Neural cell (in vitro differentiated cells): Measurements from ENCODE around the gene TBCEL. TPM values are rescaled to one million over a fixed set of nuclear protein-coding genes. Genes with fewer than 3 reads are reported as not detected.

ENCODE experiments used
- H2AFZ ChIP-seq: fragments of 200-600, 300-800 bp; sonication (generic), shearing (Covaris generic); 2 replicates; pipeline ENCODE4 v1.6.0; 2014; ENCODE audit warnings: low read depth, mild to moderate bottlenecking, antibody characterized with exemption, low read length, moderate library complexity
- H3F3A ChIP-seq: fragments of 200-600 bp; shearing (Covaris generic); 2 replicates; pipeline ENCODE4 v1.6.1; 2016; ENCODE audit warnings: mild to moderate bottlenecking, moderate library complexity, mixed read lengths, antibody characterized with exemption, low read length; ENCODE audit not compliant: insufficient read depth, poor library complexity, severe bottlenecking
- H3K27ac ChIP-seq: fragments of 200-600, 300-800 bp; sonication (generic), shearing (Covaris generic); 2 replicates; pipeline ENCODE4 v1.5.1; 2014; ENCODE audit warnings: mild to moderate bottlenecking, low read length, moderate library complexity
- H3K27me3 ChIP-seq: fragments of 300-800, 200-600 bp; sonication (generic), shearing (Covaris generic); 2 replicates; pipeline ENCODE4 v1.6.0; 2014; ENCODE audit warnings: mild to moderate bottlenecking, low read depth, low read length, moderate library complexity; ENCODE audit not compliant: insufficient read depth
- H3K36me3 ChIP-seq: fragments of 300-800, 200-600 bp; sonication (generic), shearing (Covaris generic); 2 replicates; pipeline ENCODE4 v1.5.1; 2014; ENCODE audit warnings: mild to moderate bottlenecking, antibody characterized with exemption, low read length, moderate library complexity; ENCODE audit not compliant: insufficient read depth
- H3K4me2 ChIP-seq: fragments of 300-800, 200-600 bp; sonication (generic), shearing (Covaris generic); 2 replicates; pipeline ENCODE4 v1.6.0; 2014; ENCODE audit warnings: mild to moderate bottlenecking, low read length
- H3K4me3 ChIP-seq: fragments of 300-800, 200-600 bp; sonication (generic), shearing (Covaris generic); 2 replicates; pipeline ENCODE4 v1.5.1; 2014; ENCODE audit warnings: mild to moderate bottlenecking, low read length, moderate library complexity
- H3K79me2 ChIP-seq: fragments of 200-600 bp; shearing (Covaris generic); replicated peaks from 2 replicates; pipeline ENCODE4 v1.6.0; 2014; ENCODE audit warnings: mild to moderate bottlenecking, low read length, moderate library complexity; ENCODE audit not compliant: insufficient read depth
- H3K9ac ChIP-seq: fragments of 300-800, 200-600 bp; sonication (generic), shearing (Covaris generic); 2 replicates; pipeline ENCODE4 v1.6.1; 2016; ENCODE audit warnings: mild to moderate bottlenecking, low read length, mixed read lengths
- H3K9me2 ChIP-seq: fragments of 200-600 bp; shearing (Covaris generic); 2 replicates; pipeline ENCODE4 v1.6.1; 2016; ENCODE audit warnings: mild to moderate bottlenecking, low read length, mixed read lengths; ENCODE audit not compliant: insufficient read depth
- H3K9me3 ChIP-seq: fragments of 200-600, 300-800 bp; sonication (generic), shearing (Covaris generic); 2 replicates; pipeline ENCODE4 v1.6.1; 2016; ENCODE audit warnings: mild to moderate bottlenecking, mixed run types, low read length, moderate library complexity, mixed read lengths
- H4K20me1 ChIP-seq: fragments of 200-600 bp; shearing (Covaris generic); 2 replicates; pipeline ENCODE4 v1.6.1; 2016; ENCODE audit warnings: mild to moderate bottlenecking, mixed run types; ENCODE audit not compliant: insufficient read depth
- EP300 ChIP-seq: fragments of 450-650 bp; conservative IDR thresholded peaks from 2 replicates; pipeline ENCODE4 v1.6.1; 2014; ENCODE audit warnings: antibody characterized with exemption, mild to moderate bottlenecking, moderate library complexity; ENCODE audit not compliant: poor library complexity, severe bottlenecking
- EZH2 ChIP-seq: fragments of 200-600, 300-800 bp; shearing (Covaris generic), sonication (generic); IDR thresholded peaks from 2 replicates; pipeline ENCODE4 v1.6.1; 2014; ENCODE audit warnings: antibody characterized with exemption, low read length, borderline replicate concordance, mild to moderate bottlenecking; ENCODE audit not compliant: insufficient read depth, poor library complexity, severe bottlenecking
- MXI1 ChIP-seq: fragments of 450-650 bp; conservative IDR thresholded peaks from 2 replicates; pipeline ENCODE4 v1.6.1; 2014; ENCODE audit warnings: antibody characterized with exemption, mild to moderate bottlenecking; ENCODE audit not compliant: poor library complexity, severe bottlenecking
- POLR2AphosphoS5 ChIP-seq: IDR thresholded peaks from 2 replicates; pipeline ENCODE4 v1.6.1; 2012
- RAD21 ChIP-seq: fragments of 450-650 bp; conservative IDR thresholded peaks from 2 replicates; pipeline ENCODE4 v1.6.1; 2014; ENCODE audit warnings: antibody characterized with exemption, mild to moderate bottlenecking, moderate library complexity
- SMC3 ChIP-seq: fragments of 450-650 bp; conservative IDR thresholded peaks from 2 replicates; pipeline ENCODE4 v1.6.1; 2014; ENCODE audit warnings: antibody characterized with exemption, mild to moderate bottlenecking, moderate library complexity; ENCODE audit not compliant: poor library complexity
- TAF1 ChIP-seq: IDR thresholded peaks from 2 replicates; pipeline ENCODE4 v1.6.1; 2012; ENCODE audit warnings: low read depth
- polyA plus RNA-seq: library from polyadenylated mRNA; depleted of rRNA; stranded (reverse); fragments of >200 nt; gene quantifications from 2 replicates; pipeline ENCODE4 v1.2.3, GENCODE V29; 2014
- TF ChIP-seq, protein P1 (sequence below): IDR thresholded peaks from 2 replicates; pipeline ENCODE4 v1.6.1; 2012; ENCODE audit warnings: borderline replicate concordance
- TF ChIP-seq, protein P2 (sequence below): fragments of 450-650 bp; IDR thresholded peaks from 2 replicates; pipeline ENCODE4 v1.5.1; 2014; ENCODE audit warnings: antibody characterized with exemption, mild to moderate bottlenecking, moderate library complexity; ENCODE audit not compliant: poor library complexity, severe bottlenecking

Gene TBCEL
- polyA plus RNA-seq, 1 donor from 2014 or later, result 13.5 TPM

DNA sequence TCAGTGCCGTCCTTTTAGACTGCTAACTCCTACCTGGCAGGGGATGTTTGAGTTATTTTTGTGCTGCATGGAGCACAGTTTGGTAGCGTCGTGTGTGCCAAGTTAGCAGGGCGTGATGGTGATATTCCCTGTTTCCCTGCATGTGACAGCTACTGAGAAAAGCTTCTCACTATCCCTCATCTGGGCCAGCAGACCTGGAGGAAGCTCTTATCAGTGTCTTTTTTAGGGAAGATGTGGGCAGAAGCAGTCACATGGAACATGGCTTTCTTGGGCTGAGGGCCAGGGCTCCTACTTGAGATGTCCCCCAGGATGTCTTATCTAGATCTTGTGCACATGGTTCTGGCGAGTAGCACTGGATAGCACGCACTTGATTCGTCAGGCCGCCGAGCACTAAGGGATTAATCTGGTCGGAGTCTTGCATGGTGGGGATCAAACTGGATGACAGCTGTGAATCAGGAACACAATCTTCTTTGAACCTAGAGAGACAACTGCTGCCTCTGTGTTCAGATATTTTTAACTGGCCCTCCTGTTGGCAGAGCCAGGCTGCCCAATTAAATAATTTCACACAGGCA, 110.9 kb downstream of the TBCEL start:
- H3F3A ChIP-seq, result no peaks in the 10 kb centered on the region
- no peak overlapping the region for H3K4me2 ChIP-seq
- no peaks in the 10 kb centered on the region for H3K79me2 ChIP-seq
- no peak overlapping the region for H3K4me3 ChIP-seq
- H4K20me1 ChIP-seq, result no peaks in the 10 kb centered on the region
- no peaks in the 10 kb centered on the region for H3K36me3 ChIP-seq
- no peaks in the 10 kb centered on the region for H3K27me3 ChIP-seq
- no peak overlapping the region for H2AFZ ChIP-seq
- no peak for TF ChIP-seq TAF1
- TF ChIP-seq, protein P1, sequence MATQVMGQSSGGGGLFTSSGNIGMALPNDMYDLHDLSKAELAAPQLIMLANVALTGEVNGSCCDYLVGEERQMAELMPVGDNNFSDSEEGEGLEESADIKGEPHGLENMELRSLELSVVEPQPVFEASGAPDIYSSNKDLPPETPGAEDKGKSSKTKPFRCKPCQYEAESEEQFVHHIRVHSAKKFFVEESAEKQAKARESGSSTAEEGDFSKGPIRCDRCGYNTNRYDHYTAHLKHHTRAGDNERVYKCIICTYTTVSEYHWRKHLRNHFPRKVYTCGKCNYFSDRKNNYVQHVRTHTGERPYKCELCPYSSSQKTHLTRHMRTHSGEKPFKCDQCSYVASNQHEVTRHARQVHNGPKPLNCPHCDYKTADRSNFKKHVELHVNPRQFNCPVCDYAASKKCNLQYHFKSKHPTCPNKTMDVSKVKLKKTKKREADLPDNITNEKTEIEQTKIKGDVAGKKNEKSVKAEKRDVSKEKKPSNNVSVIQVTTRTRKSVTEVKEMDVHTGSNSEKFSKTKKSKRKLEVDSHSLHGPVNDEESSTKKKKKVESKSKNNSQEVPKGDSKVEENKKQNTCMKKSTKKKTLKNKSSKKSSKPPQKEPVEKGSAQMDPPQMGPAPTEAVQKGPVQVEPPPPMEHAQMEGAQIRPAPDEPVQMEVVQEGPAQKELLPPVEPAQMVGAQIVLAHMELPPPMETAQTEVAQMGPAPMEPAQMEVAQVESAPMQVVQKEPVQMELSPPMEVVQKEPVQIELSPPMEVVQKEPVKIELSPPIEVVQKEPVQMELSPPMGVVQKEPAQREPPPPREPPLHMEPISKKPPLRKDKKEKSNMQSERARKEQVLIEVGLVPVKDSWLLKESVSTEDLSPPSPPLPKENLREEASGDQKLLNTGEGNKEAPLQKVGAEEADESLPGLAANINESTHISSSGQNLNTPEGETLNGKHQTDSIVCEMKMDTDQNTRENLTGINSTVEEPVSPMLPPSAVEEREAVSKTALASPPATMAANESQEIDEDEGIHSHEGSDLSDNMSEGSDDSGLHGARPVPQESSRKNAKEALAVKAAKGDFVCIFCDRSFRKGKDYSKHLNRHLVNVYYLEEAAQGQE, result no peak
- no peak for TF ChIP-seq EP300
- no peak for TF ChIP-seq EZH2
- TF ChIP-seq, protein P2, sequence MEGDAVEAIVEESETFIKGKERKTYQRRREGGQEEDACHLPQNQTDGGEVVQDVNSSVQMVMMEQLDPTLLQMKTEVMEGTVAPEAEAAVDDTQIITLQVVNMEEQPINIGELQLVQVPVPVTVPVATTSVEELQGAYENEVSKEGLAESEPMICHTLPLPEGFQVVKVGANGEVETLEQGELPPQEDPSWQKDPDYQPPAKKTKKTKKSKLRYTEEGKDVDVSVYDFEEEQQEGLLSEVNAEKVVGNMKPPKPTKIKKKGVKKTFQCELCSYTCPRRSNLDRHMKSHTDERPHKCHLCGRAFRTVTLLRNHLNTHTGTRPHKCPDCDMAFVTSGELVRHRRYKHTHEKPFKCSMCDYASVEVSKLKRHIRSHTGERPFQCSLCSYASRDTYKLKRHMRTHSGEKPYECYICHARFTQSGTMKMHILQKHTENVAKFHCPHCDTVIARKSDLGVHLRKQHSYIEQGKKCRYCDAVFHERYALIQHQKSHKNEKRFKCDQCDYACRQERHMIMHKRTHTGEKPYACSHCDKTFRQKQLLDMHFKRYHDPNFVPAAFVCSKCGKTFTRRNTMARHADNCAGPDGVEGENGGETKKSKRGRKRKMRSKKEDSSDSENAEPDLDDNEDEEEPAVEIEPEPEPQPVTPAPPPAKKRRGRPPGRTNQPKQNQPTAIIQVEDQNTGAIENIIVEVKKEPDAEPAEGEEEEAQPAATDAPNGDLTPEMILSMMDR, result no peak
- TF ChIP-seq RAD21, result no peak
- no peak for TF ChIP-seq POLR2AphosphoS5
- TF ChIP-seq SMC3, result no peak
- TF ChIP-seq MXI1, result no peak
- H3K27ac ChIP-seq, result no peak overlapping the region
- no peaks in the 10 kb centered on the region for H3K9me3 ChIP-seq
- no peaks in the 10 kb centered on the region for H3K9me2 ChIP-seq
- H3K9ac ChIP-seq, result no peak overlapping the region

DNA sequence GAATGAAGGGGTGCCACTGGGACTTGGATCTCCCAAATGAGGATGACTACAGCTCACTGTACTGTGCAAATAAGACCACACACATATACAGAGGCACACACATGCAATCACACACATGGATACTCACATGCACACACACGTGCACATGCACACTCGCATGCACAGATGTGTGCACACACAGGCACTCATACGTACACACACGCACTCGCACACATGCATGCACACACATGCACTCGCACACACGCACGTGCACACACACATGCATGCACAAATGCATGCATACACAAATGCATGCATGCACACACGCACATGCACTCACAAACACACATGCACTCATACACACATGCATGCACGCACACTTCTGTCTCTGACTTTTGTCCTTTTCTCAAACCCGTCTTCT, 113.1 kb downstream of the TBCEL start:
- no peaks in the 10 kb centered on the region for H3K36me3 ChIP-seq
- H3K9ac ChIP-seq, result no peak overlapping the region
- no peak overlapping the region for H3K27ac ChIP-seq
- H3K79me2 ChIP-seq, result no peaks in the 10 kb centered on the region
- no peak overlapping the region for H2AFZ ChIP-seq
- H3K4me3 ChIP-seq, result no peak overlapping the region
- H3K9me3 ChIP-seq, result no peaks in the 10 kb centered on the region
- no peaks in the 10 kb centered on the region for H3F3A ChIP-seq
- TF ChIP-seq EZH2 (no peak), POLR2AphosphoS5 (no peak), SMC3 (no peak), MXI1 (no peak)
- TF ChIP-seq, protein P2, result no peak
- TF ChIP-seq, protein P1, result no peak
- no peaks in the 10 kb centered on the region for H3K27me3 ChIP-seq
- H4K20me1 ChIP-seq, result no peaks in the 10 kb centered on the region
- H3K4me2 ChIP-seq, result no peak overlapping the region
- H3K9me2 ChIP-seq, result no peaks in the 10 kb centered on the region
